T-cell (primary cell): ENCODE results near the gene RORB. TPM values are rescaled to one million over a fixed set of nuclear protein-coding genes. Genes with fewer than 3 reads are reported as not detected.

Experiments
- ATAC-seq, 4 experiments: fragments of 200-7000 bp in 3 of 4; fragments of 150-1000 bp in 1 of 4; cut with Tn5 transposase; replicated peaks in 1 of 4; 1 replicate in 3 of 4; 2 replicates in 1 of 4; pipeline ENCODE4 v1.10.0; 2021; ENCODE audit warnings: moderate library complexity in 3 of 4, mild to moderate bottlenecking in 2 of 4, moderate number of reproducible peaks in 1 of 4
- CTCF ChIA-PET, 2 donors: fragments of 300-600 bp; sonication (Branson Sonifier 250); formaldehyde crosslinking; loops; one replicate each; lab custom pipeline; 2022; ENCODE audit warnings: antibody characterized with exemption in 2 of 2; lab: Charles Lee
- POLR2A ChIA-PET, 2 donors: fragments of 300-600 bp; sonication (Branson Sonifier 250); formaldehyde crosslinking; loops; one replicate each; lab custom pipeline; 2022; ENCODE audit warnings: antibody characterized with exemption in 2 of 2; lab: Charles Lee
- DNase-seq, 35 experiments: peaks; one replicate each; pipeline versions ENCODE4 v3.0.0 to v3.0.0-alpha.2; 2013 to 2023
- H3K27ac ChIP-seq: one replicate; pipeline ENCODE4 v1.5.1; 2013; ENCODE audit warnings: low read length
- H3K27me3 ChIP-seq, 2 experiments: replicated peaks in 1 of 2; 1 replicate in 1 of 2; 2 replicates in 1 of 2; pipeline versions ENCODE4 v1.6.1 to v1.7.0; 2013; ENCODE audit warnings: low read length in 1 of 2, mixed read lengths in 1 of 2; ENCODE audit not compliant: control insufficient read depth in 2 of 2, insufficient read depth in 2 of 2; ENCODE audit errors: extremely low read depth in 1 of 2
- H3K36me3 ChIP-seq, 2 donors: 1 replicate in 1 of 2; 2 replicates in 1 of 2; pipeline versions ENCODE4 v1.6.1 to v1.7.0; 2013; ENCODE audit warnings: low read length in 1 of 2; ENCODE audit not compliant: control insufficient read depth in 2 of 2, insufficient read depth in 1 of 2; ENCODE audit errors: extremely low read depth in 1 of 2
- H3K4me1 ChIP-seq, 2 experiments: 1 replicate in 1 of 2; 2 replicates in 1 of 2; pipeline versions ENCODE4 v1.6.1 to v1.7.0; 2013; ENCODE audit warnings: low read length in 2 of 2, mixed read lengths in 1 of 2; ENCODE audit not compliant: insufficient read depth in 2 of 2, control insufficient read depth in 1 of 2; ENCODE audit errors: extremely low read depth in 1 of 2
- H3K4me3 ChIP-seq, 2 donors: 1 replicate in 1 of 2; 2 replicates in 1 of 2; pipeline versions ENCODE4 v1.5.1 to v1.7.0; 2013; ENCODE audit warnings: mild to moderate bottlenecking in 2 of 2, low read length in 1 of 2, moderate library complexity in 1 of 2; ENCODE audit not compliant: control insufficient read depth in 1 of 2; ENCODE audit errors: extremely low read depth in 1 of 2
- H3K9me3 ChIP-seq: 2 replicates; pipeline ENCODE4 v1.7.0; 2013
- H3K27ac Mint-ChIP-seq, 2 donors: one replicate each; pipeline ENCODE4 v1.8.0; 2020 to 2021; ENCODE audit warnings: mild to moderate bottlenecking in 2 of 2, mixed read lengths in 2 of 2
- H3K27me3 Mint-ChIP-seq, 2 donors: one replicate each; pipeline ENCODE4 v1.8.0; 2021 to 2022; ENCODE audit warnings: mixed read lengths in 2 of 2
- H3K36me3 Mint-ChIP-seq: one replicate; pipeline ENCODE4 v1.8.0; 2021; ENCODE audit warnings: mixed read lengths
- H3K4me1 Mint-ChIP-seq, 3 donors: one replicate each; pipeline ENCODE4 v1.8.0; 2020 to 2022; ENCODE audit warnings: mixed read lengths in 3 of 3, mild to moderate bottlenecking in 1 of 3
- H3K4me3 Mint-ChIP-seq, 3 donors: one replicate each; pipeline ENCODE4 v1.8.0; 2020 to 2022; ENCODE audit warnings: mild to moderate bottlenecking in 3 of 3, mixed read lengths in 3 of 3, moderate library complexity in 3 of 3
- H3K9me3 Mint-ChIP-seq, 3 donors: one replicate each; pipeline ENCODE4 v1.8.0; 2020 to 2022; ENCODE audit warnings: mixed read lengths in 3 of 3
- WGBS: methylation state at CpG from one replicate; pipeline ENCODE4 v1.1.5; 2013; ENCODE audit warnings: missing lambda C conversion rate; ENCODE audit not compliant: insufficient coverage; 5-methylcytosine and 5-hydroxymethylcytosine counted together
- total RNA-seq, 35 experiments: library from RNA in 6 of 35; stranded (reverse) in 6 of 35; fragments of 120-200 nt in 1 of 35; gene quantifications; one replicate each; pipeline versions ENCODE4 v1.2.1 to v1.2.4 and lab custom pipeline; 2013 to 2026

Gene RORB
- total RNA-seq, 5 donors from 2014 or later (not counting 1 experiment from before 2014, with no cell fraction given): 0.03 TPM; not detected in 4

DNA sequence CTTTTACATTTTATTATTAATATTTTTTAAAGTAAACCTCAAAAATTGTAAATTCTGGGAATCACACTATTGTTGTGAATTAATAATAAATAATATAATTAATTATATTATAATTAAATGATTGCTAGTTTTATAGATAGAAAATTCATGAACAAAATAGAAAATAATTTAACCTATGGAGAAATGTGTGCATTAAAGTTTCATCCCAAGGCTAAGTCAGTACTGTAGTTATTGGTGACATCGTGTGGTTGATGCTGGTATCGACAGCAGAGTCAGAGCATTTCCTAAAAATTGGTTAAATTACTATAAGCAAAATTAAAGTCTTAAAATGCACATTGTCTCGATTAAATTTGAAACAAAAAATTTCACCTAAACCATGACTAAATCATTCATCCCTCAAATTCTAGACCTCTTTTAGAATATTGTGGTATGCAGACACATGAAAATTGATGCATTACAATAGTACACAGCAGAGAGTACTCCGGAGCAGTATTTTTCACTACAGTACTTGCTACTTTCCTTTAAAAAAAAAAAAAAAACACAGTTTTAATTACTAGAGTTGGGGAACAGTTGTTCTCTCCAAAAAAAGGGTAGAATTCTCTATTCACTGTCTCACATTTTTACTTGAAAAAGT lies 73.9 kb downstream of the RORB start:
- H3K36me3 Mint-ChIP-seq: no peaks in the 10 kb centered on the region
- Histone ChIP-seq H3K4me1 (no peaks in the 10 kb centered on the region), H3K4me3 (no peak overlapping the region), H3K27me3 (no peaks in the 10 kb centered on the region), H3K27ac (no peak overlapping the region), H3K9me3 (no peaks in the 10 kb centered on the region), H3K36me3 (no peaks in the 10 kb centered on the region)
- ChIA-PET POLR2A (no interaction called here), CTCF (no interaction called here)
- H3K27ac Mint-ChIP-seq: no peak overlapping the region
- H3K4me3 Mint-ChIP-seq: no peak overlapping the region
- WGBS: no CpG with 5 or more reads among the region's 4 CpGs
- ATAC-seq (no peak), DNase-seq (peak in 1 of 35 experiments; percentile 33)
- H3K4me1 Mint-ChIP-seq: no peaks in the 10 kb centered on the region
- peaks cover 0 to 3% of the 10 kb centered on the region in 2 donors for H3K27me3 Mint-ChIP-seq
- no peaks in the 10 kb centered on the region for H3K9me3 Mint-ChIP-seq

DNA sequence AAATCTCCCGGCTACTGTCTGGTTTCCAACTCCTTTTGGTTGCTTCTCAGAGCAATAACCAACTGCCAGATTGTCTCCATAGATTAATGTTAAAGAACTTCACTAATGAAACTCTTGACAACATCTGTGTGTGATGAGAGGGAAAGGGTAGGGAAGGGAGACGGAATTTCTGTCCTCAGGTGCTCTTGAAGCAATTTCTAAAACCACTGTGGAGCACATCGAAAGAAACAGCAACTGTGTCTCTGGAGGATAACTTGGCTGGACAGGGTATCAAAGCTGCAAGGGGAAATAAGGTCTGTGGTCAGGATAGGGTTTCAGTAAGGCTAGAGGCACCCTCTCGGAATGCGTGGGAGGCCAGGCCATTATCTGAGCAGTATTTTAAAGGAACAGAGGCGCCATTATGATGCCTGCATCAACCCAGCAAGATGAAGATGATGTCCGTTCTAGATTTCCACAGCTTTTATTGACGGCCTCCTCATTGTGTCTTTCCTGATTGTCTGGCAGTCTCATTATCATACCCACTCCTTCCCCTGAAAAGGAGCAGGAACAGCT lies 76.6 kb downstream of the RORB start:
- H3K36me3 ChIP-seq: no peaks in the 10 kb centered on the region
- H3K36me3 Mint-ChIP-seq: no peaks in the 10 kb centered on the region
- no peaks in the 10 kb centered on the region for H3K4me1 ChIP-seq
- no peak overlapping the region for H3K27ac Mint-ChIP-seq
- ChIA-PET POLR2A (no interaction called here), CTCF (no interaction called here)
- DNase-seq (no peak), ATAC-seq (no peak)
- H3K4me3 Mint-ChIP-seq: no peak overlapping the region
- H3K4me3 ChIP-seq: no peak overlapping the region
- WGBS: 74% methylated on average over 7 of the region's 8 CpGs
- no peaks in the 10 kb centered on the region for H3K27me3 ChIP-seq
- H3K9me3 ChIP-seq: no peaks in the 10 kb centered on the region
- H3K9me3 Mint-ChIP-seq: no peaks in the 10 kb centered on the region
- H3K27ac ChIP-seq: no peak overlapping the region
- H3K27me3 Mint-ChIP-seq: peaks cover 0 to 4% of the 10 kb centered on the region in 2 donors
- H3K4me1 Mint-ChIP-seq: no peaks in the 10 kb centered on the region

DNA sequence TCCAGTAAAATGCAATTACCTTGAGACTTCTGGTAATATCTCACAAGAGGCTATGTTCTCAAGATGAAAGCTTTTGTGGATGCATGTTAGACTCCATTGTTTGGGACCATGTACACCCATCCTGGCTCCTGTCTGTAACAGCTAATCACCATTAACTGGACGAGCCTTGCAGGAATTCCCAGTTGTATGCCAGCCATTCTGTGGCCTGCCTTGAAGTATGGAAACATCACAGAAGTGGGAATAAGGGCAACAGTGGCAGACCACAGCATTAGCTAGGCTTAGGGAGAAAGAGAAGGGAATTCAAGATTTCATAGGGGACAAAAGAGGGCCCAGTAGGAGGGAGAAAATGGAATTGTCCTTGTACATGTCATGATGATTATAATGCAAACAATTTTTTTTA lies 79.0 kb downstream of the RORB start:
- H3K4me1 ChIP-seq: no peaks in the 10 kb centered on the region
- H3K9me3 Mint-ChIP-seq: no peaks in the 10 kb centered on the region
- no peaks in the 10 kb centered on the region for H3K36me3 Mint-ChIP-seq
- no CpG with 5 or more reads among the region's 1 CpG for WGBS
- H3K27ac Mint-ChIP-seq: no peak overlapping the region
- H3K27ac ChIP-seq: no peak overlapping the region
- ChIA-PET POLR2A (no interaction called here), CTCF (no interaction called here)
- no peaks in the 10 kb centered on the region for H3K27me3 ChIP-seq
- H3K27me3 Mint-ChIP-seq: peaks cover 2 to 4% of the 10 kb centered on the region in 2 donors
- no peak for ATAC-seq
- H3K4me1 Mint-ChIP-seq: no peaks in the 10 kb centered on the region
- H3K36me3 ChIP-seq: no peaks in the 10 kb centered on the region
- H3K4me3 Mint-ChIP-seq: no peak overlapping the region
- no peaks in the 10 kb centered on the region for H3K9me3 ChIP-seq
- no peak overlapping the region for H3K4me3 ChIP-seq
- no peak for DNase-seq

DNA sequence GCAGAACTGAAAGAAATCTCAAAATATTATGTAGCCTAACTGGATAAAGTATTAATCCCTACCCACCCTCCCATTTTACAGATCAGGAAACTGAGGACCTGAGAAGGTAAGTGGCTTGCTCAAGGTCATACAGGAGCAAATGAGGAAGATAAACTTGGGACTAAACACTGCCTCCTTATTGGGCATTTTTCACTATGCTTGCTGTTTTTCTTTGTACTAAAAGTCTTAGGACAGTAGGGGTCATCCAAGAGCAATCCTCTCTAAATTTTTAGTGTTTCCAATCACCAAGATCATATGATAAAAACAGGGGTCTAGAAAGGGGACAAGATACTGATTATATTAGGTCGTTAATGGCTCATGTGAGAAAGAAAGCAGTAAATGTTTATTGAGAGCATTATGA lies 80.8 kb downstream of the RORB start:
- Mint-ChIP-seq H3K4me3 (no peak overlapping the region), H3K9me3 (no peaks in the 10 kb centered on the region), H3K27ac (no peak overlapping the region), H3K4me1 (no peaks in the 10 kb centered on the region), H3K27me3 (peaks cover 4% of the 10 kb centered on the region in 2 donors), H3K36me3 (no peaks in the 10 kb centered on the region)
- H3K27ac ChIP-seq: no peak overlapping the region
- DNase-seq (no peak), ATAC-seq (no peak)
- no peaks in the 10 kb centered on the region for H3K9me3 ChIP-seq
- ChIA-PET POLR2A (no interaction called here), CTCF (no interaction called here)
- no peaks in the 10 kb centered on the region for H3K4me1 ChIP-seq
- H3K4me3 ChIP-seq: no peak overlapping the region
- H3K27me3 ChIP-seq: no peaks in the 10 kb centered on the region
- no CpG with 5 or more reads among the region's 1 CpG for WGBS
- H3K36me3 ChIP-seq: no peaks in the 10 kb centered on the region

DNA sequence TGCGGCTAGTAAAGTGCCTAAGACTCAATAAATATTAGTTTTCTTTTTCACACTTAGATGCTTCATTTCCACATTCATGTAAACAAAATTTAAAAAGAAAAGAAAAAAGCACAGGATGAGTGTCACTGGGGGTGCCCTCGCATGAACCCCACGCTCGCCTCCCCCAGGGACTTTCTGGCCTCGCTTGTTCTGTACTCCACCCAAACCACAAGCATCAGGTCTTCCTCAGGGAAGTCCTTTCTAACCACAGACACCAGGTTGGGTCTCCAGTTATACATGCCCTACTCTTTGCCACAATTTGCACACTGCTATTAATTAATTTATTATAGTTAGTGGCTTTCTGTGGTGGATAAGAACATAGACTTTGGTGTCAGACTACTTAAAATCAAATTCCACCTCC lies 92.4 kb downstream of the RORB start:
- H3K4me1 ChIP-seq: no peaks in the 10 kb centered on the region
- no peak overlapping the region for H3K27ac Mint-ChIP-seq
- POLR2A ChIA-PET: no interaction called here
- H3K36me3 Mint-ChIP-seq: no peaks in the 10 kb centered on the region
- WGBS: no CpG with 5 or more reads among the region's 5 CpGs
- no peak overlapping the region for H3K4me3 ChIP-seq
- no peaks in the 10 kb centered on the region for H3K9me3 Mint-ChIP-seq
- H3K4me1 Mint-ChIP-seq: no peaks in the 10 kb centered on the region
- H3K4me3 Mint-ChIP-seq: no peak overlapping the region
- no peak for ATAC-seq
- peak in 1 of 35 experiments; percentile 3 for DNase-seq
- peaks cover 0 to 2% of the 10 kb centered on the region in 2 experiments for H3K27me3 ChIP-seq
- CTCF ChIA-PET: no interaction called here
- no peaks in the 10 kb centered on the region for H3K36me3 ChIP-seq
- H3K27me3 Mint-ChIP-seq: peaks cover 0 to 4% of the 10 kb centered on the region in 2 donors
- no peak overlapping the region for H3K27ac ChIP-seq
- H3K9me3 ChIP-seq: no peaks in the 10 kb centered on the region

DNA sequence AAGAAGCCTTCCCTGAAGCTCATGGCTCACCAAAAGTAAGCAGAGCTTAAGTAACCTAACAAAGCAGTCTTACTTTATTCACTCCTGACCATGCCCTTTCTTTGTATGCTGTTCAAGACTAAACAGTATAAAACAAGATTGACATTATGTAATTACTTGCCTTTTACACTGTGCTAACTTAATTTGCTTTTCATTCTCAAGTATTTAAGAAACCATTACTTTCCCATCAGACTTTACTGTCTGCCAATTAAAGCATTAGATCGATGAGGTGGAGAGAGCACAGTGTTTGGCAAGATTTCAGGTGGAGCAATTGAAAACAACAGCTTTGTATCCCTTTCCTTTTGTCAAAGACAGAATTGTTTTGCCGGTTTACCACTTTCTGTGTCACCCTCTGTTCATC lies 98.2 kb downstream of the RORB start:
- H3K36me3 ChIP-seq: no peaks in the 10 kb centered on the region
- H3K9me3 ChIP-seq: no peaks in the 10 kb centered on the region
- ChIA-PET CTCF (no interaction called here), POLR2A (no interaction called here)
- H3K4me3 ChIP-seq: no peak overlapping the region
- WGBS: no CpG with 5 or more reads among the region's 2 CpGs
- H3K4me1 ChIP-seq: no peaks in the 10 kb centered on the region
- DNase-seq: no peak
- Mint-ChIP-seq H3K9me3 (no peaks in the 10 kb centered on the region), H3K4me3 (no peak overlapping the region), H3K27ac (no peak overlapping the region), H3K27me3 (peaks cover 0 to 4% of the 10 kb centered on the region in 2 donors), H3K4me1 (no peaks in the 10 kb centered on the region), H3K36me3 (no peaks in the 10 kb centered on the region)
- no peak for ATAC-seq
- no peak overlapping the region for H3K27ac ChIP-seq
- peaks cover 0 to 2% of the 10 kb centered on the region in 2 experiments for H3K27me3 ChIP-seq
